HTR-8/SVneo (cell line): Measurements from ENCODE around the gene FGD6.
A peak's percentile ranks its signal among the peaks of the same experiment; 100 is the strongest.
"Not testable (repeated sequence)": the region's sequence is repeated elsewhere in the genome, so short reads cannot be mapped to it uniquely, and the experiment has no call there.

Experiments
- DNase-seq: peaks from one replicate; pipeline ENCODE4 v3.0.0; 2011; ENCODE audit warnings: low spot score, mixed read lengths; ENCODE audit not compliant: insufficient read length
- FAIRE-seq: peaks from 2 replicates; lab custom pipeline; 2011; peaks lifted over from hg19 to GRCh38; lab: Jason Lieb, UNC

FGD6 gene

DNA sequence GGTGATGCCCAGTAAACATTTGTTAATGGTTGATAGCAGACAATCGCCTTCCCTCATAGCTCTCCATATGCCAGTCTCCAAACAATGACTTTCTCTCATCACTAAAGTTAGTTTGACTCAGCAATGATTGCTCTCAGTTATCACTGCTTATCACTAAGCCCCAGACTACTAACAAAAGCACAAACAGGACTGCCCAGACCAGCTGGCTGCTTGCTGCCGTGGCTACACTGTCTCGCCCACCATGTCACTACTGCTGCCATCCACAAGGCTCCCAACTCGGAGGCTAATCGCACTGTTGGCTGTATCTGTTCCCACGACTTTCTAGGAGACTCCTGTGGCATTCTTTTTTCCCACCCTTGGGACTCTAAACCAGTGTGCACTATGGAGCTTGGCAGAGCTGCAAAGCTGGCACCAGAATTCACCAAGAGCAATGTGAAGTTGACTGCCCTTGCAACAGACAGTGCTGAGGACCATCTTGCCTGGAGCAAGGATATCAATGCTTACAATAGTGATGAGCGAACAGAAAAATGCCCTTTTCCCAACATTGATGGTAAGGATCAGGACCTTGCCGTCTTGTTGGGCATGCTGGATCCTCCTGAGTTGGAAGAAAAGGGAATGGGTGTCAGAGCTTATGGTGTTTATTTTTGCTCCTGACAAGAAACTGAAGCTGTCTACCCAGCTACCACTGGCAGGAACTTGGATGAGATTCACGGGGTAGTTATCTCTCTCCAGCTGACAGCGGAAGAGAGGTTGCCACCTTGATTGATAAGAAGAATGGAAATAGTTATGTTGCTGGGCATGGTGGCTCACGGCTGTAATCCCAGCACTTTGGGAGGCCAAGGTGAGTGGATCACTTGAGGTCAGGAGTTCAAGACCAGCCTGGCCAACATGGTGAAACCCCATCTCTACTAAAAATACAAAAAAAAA is 116.7 kb downstream of the FGD6 start:
- DNase-seq (no peak), FAIRE-seq (no peak)

DNA sequence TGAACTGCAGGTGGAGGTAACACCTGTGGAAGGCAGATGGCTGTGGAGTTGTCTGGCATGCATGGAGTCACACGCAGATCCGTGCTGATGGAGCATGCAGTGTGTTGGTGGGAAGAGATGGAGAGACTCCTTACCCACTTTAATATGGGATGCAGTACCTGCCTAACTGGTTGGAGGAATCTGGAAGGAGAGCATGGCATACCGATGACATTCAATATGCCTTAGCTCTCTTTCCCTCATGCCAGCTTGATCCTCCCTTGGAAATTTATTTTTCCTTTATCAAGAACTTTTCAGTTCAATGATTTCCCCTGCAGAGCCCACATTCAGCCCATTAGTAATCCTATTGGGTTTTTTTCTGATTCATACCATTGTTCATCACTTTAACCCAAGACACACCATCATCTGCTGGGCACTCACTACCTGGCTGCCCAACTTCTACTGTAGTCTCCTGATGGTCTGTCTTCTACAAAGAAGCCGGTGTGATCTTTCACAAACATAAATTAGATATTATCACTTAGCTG is 117.9 kb downstream of the FGD6 start:
- FAIRE-seq, result no peak
- DNase-seq, result no peak

DNA sequence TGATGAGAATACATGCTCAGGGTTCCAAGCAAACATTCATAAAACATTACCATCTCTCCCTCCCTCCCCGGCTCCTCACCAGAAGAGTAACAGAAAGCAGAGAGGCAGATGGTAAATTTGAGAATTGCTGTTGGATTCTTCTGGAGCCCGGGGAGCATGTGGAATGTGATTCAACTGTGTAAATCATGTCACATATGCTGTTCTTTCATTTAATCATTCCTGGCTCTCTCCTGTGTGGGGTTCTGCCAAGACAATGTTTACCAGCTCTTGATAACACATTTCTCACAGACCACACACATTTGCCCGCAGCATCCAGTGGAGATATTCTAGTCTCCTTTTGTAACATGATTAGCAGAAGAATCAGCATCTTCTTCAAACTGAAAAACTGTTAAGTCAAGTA is 120.4 kb downstream of the FGD6 start:
- no peak for FAIRE-seq
- no peak for DNase-seq

DNA sequence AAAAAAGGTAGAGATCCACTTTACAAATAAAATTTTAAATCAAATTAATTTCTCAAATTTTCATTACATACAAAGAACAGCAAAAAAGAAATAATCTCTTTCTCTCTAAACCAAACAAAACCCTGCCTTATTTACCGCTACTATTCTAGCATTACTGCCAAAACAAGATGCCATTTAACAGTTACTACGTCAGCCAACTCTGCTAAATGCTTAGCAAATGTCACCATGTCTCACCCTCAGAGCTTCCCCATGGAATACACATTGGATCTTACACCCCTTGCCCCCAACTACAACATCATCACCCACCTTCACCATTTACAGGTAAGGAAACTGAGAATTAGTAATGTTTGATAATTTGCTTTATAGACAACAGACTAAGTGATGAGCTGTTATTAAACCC is 120.9 kb downstream of the FGD6 start:
- FAIRE-seq (no peak), DNase-seq (no peak)

DNA sequence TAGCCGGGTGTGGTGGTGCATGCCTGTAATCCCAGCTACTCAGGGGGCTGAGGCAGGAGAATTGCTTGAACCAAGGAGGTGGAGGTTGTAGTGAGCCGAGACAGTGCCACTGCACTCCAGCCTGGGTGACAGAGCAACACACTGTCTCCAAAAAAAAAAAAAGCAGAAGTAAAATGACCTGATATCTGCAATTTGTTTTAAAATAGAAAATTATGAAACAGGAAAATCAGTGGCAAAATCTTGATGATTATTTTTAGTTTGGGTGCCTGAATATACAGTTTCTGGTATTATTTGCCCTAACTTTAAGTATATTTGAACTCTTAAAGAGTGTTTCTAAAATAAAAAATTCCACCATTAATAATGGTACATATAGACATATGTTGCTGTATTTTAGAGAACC is 121.4 kb downstream of the FGD6 start:
- not testable (repeated sequence) for DNase-seq, FAIRE-seq

DNA sequence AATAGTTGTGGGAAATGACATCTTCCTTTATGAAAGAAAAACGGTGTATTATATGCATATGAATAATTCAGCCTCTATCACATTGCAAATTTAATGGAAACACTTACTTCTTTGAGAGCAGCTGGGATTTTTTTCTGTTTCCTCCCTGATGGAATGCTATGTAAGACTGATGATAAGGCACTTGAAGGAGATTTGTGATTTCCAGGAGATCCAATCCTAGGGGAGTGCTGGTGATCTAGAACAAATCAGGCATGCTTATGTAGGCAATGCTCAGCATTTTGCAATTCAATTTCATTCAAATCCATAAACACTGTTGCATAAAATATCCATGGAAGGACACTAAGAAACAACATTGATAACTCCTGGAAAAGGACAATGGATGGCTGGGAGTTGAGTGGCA is 127.8 kb downstream of the FGD6 start:
- FAIRE-seq (no peak), DNase-seq (no peak)

DNA sequence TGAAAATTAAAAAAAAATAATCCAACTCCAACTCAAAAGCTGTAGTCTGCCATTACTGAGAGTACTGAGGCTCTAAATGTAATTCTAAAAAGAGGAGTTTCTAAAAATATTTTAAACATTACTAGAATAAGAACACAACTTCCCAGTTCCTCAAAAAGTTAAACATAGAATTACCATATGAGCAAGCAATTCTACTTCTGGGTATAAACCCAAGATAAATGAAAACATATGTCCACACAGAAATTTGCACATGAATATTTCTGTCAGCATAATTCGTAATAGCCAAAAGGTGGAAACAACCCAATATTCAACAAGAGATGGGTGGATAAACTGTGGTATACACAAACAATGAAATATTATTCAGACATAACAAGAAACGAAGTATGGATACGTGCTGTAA is 128.9 kb downstream of the FGD6 start:
- DNase-seq, result no peak
- no peak for FAIRE-seq

DNA sequence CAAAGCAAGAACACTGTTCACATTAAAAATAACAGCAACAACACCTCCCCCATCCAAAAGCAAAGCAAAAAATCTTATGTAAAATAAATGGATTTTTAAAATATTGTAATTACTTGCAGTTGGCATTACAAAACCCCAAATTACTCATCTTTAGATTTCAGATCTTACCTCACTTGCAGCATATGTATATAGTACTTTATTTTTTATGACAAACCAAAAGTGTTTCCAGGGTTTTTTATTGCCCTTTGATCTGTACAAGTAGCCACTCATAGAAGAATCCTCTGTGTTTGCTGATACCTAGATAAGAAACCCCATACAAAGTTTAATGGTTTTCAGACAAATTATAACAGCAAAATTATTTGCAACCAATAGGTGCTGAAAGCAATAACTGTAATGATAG is 131.7 kb downstream of the FGD6 start:
- FAIRE-seq, result no peak

DNA sequence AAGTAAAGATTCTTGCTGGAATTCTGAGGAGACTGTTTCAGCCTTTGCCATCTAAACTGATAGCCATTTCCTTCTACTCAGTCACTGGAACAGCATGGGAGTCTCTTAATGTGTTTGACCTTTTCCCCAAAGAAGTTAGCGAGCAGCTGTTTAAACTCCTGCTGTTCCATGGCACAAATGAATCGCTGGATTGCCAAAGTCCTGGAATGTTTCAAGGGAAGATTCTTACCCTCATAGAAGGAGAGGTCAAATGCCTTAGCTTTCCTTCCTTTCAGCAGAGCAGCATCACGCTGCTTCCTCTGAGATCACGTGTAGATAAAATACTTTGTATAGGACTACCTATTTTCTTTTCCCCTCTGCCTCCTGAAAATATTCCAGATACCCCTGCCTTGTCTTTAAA is 133.3 kb downstream of the FGD6 start:
- FAIRE-seq (no peak), DNase-seq (peak; percentile 44)

More for the DNA sequence above, 131.7 kb downstream of the FGD6 start:
- no peak for DNase-seq

DNA sequence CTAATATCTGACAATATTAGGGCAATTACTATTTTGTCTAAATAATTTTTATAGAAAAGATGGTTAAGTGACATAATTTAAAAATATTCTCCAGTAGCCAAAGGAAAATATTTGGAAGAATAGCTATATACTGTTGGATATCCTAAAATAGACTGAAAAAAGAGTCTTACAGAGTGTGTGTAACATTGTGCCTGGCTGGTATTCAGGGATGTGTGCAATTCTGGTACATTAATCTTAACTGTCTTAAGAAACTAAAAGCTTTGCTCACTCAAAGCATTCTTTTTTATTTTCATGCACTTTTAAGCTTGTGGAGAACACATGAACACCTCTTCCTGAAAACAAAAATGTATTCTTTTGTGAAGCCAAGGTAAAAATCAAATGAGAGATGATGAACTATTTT is 133.8 kb downstream of the FGD6 start:
- FAIRE-seq, result no peak
- DNase-seq, result no peak

DNA sequence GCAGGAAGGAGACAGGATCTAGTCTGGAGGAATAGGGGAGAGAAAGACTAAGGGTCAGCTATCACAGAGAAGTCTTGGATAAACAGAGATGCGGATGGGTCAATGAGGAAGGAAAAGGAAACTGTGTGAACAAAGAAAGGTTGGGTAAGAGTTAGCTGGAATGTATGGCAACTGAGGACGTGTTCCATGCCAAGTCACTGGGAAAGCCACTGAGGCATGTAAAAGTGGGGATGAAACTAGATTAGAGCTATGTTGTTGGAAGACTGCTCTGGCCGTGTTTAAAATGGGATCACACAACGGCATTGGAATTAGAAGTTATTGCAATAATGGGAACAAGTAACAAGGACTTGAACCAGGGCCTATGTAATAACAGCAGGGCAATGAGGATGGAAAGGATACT is 139.9 kb downstream of the FGD6 start:
- DNase-seq (no peak), FAIRE-seq (no peak)

DNA sequence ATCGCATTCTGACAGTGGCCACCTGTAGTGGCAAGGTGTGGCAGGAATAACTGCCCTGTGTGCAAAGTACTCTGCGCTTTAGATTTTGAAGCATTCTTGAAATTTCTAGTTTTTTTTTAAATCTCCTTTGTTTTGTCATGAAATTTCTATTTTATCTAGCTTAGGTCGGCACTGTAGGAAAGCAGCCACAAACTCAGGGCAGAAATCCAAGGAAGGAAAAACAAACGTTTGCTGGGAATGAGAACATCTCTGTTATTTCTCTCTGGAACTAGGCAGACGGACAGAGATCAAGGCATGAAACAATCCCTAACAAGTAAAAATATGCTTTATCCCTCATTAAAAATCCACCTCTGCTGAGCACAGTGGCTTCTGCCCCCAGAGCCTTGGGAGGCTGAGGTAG is 142.5 kb downstream of the FGD6 start:
- FAIRE-seq (no peak), DNase-seq (no peak)

DNA sequence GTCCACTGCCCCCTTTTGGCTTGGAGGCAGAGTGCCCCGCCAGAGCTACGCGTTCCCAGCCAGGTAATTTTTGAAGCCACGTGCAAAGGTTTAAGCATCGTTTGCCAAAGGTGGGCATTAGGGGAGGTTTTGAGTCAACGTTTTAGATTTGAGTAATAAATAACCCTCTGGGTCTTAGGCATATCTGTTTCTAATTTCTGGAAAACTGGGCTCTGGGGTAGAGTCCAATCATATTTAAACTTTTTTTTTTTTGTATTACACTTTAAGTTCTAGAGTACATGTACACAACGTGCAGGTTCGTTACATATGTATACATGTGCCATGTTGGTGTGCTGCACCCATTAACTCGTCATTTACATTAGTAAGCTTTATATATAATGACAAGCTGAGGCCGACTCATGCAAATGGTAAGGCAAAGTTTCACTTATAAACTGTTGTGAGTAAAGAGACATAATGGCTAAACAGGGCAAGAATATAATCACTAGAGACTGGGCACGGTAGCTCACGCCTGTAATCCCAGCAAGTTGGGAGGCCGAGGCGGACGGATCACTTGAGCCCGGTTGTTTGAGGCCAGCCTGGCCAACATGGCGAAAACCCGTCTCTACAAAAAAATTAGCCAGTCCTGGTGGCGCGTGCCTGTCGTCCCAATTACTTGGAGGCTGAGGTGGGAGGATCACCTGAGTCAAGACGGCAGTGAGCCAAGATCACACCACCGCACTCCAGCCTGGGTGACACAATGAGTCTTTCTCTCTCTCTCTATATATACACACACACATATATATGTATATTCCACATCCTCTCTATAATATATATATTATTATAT is 143.4 kb downstream of the FGD6 start:
- no peak for DNase-seq
- no peak for FAIRE-seq

DNA sequence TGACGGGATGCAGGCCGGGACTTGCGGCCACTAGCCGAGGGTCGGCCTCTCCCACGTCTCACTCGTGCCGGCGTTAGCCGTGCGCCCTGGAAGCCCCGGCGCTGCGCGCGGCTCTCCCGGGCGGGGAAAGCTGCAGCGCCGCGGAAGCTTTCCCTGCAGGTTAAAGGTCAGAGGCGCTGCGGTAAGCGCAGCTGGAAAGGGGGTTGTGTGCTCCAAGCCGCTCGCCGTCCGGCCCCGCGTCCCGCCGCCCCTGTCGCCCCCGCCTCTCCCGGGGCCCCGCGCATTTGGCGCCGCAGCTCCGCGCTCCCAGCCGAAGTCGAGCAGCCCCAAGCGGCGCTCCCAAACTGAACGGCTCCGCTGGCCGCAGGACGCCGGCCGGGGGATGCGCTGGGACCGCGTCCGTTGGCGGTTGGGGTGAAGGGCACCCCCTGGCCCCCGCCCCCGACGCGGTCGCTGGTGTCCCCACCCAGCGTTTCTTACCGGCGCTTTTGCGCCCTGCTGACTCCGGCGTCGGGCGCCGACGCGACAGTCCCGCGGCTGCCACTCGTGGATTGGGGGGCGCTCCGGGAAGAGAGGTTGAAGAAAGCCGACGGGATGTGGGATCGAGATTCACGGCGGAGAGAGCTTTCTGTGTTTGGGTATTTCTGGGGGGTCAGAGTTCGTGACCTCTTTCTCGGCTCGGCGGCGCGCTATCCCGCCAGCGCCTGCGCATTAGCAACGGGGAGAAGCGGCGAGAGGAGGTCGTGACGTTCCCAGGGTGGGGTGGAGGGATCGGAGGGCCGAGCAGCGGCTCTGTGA is 144.2 kb downstream of the FGD6 start, which contains the start of gene NR2C1:
Gene NR2C1, minus strand, starts transcription at position 719 of the 798 bp plus-strand sequence. CDS start 6,234 bp downstream, outside the sequence.
- DNase-seq (peak; percentile 98), FAIRE-seq (peak; percentile 88)

DNA sequence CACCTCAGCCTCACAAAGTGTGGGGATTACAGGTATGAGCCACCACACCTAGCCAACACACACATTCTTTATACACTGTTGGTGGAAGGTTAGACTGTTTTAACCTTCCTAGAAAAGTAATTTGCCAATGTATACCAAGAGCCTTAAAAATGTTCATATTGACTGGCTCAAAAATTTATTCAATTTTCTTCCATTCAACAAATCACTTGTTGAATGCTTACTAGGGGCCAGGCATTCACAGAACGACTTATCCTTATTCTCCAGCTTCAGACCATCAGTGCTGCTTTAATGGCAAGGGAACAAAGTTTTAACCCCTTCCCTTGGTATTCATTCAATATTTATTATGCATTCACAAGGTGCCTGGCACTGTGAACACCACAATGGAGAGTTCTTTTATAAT is 146.9 kb downstream of the FGD6 start:
- DNase-seq, result no peak
- no peak for FAIRE-seq

DNA sequence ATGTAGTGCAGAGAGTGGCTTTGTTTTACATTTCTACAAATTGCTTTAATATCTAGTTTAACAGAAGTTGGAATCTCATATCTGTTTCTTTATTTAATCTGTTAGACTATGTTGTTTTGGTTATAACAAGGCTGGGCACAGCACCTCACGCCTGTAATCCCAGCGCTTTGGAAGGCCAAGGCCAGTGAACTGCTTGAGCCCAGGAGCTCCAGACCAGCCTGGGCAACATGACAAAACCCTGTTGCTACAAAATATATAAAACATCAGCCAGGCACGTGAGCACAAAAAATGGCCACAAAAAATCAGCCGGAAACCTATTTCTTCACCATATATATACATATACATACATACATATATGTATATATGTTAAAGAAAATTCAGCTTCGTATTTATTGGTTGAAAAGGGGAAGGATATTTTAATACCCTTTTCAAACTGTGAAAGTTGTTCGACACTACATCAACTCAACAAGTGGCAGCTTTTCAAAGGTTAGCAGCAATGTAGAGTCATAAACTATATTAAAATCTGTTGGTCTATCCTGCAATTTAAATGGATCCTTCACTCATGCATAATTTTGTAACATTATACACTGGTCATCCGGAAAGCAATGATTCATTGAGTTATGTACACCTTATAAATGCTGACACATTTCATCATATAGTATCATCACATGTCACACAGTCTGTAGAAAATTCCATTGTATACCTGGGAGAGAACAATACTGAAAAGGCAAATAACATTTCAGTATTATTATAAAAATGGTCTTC is 151.0 kb downstream of the FGD6 start:
- DNase-seq (no peak), FAIRE-seq (no peak)

DNA sequence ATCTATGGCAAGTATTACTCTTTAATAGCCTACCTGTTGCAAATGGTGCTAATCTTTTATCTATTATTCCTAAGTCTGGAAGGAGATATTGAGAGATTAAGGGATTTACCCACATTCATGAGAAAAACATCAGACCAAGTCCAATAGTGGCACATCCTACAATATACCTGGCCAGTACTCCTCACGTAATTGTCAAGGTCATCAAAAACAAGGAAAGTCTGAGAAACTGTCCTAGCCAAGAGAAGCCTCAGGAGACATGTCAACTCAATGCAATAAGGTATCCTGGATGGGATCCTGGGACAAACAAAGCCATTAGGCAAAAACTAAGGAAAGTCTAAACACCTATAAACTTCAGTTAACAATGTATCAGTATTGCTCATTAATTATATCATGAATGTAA is 156.3 kb downstream of the FGD6 start:
- DNase-seq, result no peak
- no peak for FAIRE-seq

DNA sequence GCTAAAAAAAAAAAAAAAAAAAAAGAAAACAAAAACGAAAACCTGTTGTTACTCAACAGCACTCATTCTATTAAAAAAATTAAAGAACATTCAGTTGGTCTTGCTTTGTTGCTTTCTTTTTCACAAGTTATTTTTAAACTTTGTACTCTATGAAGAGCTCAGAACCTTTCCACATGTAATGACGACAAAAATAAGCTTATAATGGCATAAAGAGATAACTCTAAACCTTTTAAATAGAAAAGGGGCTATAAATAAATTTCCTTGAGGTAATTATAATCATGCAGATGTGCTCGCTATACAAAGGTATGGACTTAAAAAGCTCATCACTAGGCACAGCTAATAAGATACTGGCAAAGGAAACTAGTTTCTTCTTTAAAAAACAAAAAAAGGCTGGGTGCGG is 157.3 kb downstream of the FGD6 start:
- FAIRE-seq, result no peak
- DNase-seq, result no peak

DNA sequence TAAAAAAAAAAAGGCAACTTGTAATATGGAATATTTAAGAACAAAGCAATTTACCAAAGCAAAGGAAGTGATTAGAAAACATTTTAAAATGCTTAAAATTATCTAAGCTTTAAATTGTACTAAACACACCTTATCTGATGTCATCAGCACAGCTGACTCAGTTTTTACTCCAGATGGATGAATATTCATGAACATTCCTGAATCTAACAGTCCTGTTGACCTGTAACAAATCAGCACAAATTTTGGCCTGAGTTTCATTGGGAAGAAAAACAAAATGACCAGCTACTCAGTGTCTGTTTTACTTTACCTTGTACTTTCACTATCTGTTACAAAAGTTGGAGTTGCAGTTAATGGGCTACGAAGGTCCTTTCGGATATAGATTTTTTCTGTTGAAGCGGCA is 159.8 kb downstream of the FGD6 start:
- FAIRE-seq (no peak), DNase-seq (no peak)
